Lower lobe of right lung (tissue), 2 donors: Measurements from ENCODE around the gene MEIKIN. TPM values are rescaled to one million over a fixed set of nuclear protein-coding genes. Genes with fewer than 3 reads are reported as not detected.
A peak's percentile ranks its signal among the peaks of the same experiment; 100 is the strongest.

ENCODE experiments used
- ATAC-seq, 2 donors: fragments of 200-7000 bp; cut with Tn5 transposase; one replicate each; pipeline ENCODE4 v1.9.1; 2020 to 2022; ENCODE audit warnings: mild to moderate bottlenecking in 2 of 2, moderate library complexity in 2 of 2
- DNase-seq: peaks from one replicate; pipeline ENCODE4 v3.0.0-alpha.2; 2020
- H3K27ac ChIP-seq: fragments of 200-600 bp; one replicate; pipeline ENCODE4 v1.8.0; 2022
- H3K27me3 ChIP-seq: fragments of 200-600 bp; one replicate; pipeline ENCODE4 v1.8.0; 2022; ENCODE audit warnings: low read depth
- H3K36me3 ChIP-seq: fragments of 200-600 bp; one replicate; pipeline ENCODE4 v1.8.0; 2022; ENCODE audit warnings: mild to moderate bottlenecking
- H3K4me1 ChIP-seq: fragments of 200-600 bp; one replicate; pipeline ENCODE4 v1.8.0; 2022
- H3K4me3 ChIP-seq: fragments of 200-600 bp; one replicate; pipeline ENCODE4 v1.8.0; 2022; ENCODE audit warnings: mild to moderate bottlenecking
- H3K9me3 ChIP-seq: fragments of 200-600 bp; one replicate; pipeline ENCODE4 v1.8.0; 2022
- intact Hi-C: fragments of 100-400 bp; cut with DNase I; formaldehyde crosslinking; loops from one replicate; pipeline ENCODE4 v1.11.0; 2022
- total RNA-seq: library from RNA; stranded (reverse); fragmentation: NEBNext Ultra II Directional; extraction: Animal tissue kit (Norgen Biotek cat#: 25700); gene quantifications from one replicate; pipeline ENCODE4 v1.2.1, GENCODE V29; 2021
- TF ChIP-seq, protein P1 (sequence below): fragments of 200-600 bp; IDR thresholded peaks from one replicate; pipeline ENCODE4 v1.8.0; 2022; ENCODE audit warnings: antibody characterized with exemption, mild to moderate bottlenecking
- donor health status: DM: no; HTN: yes; CAD: no; lungs with severe emphysema.

The MEIKIN gene
- total RNA-seq, 1 donor from 2014 or later = not detected

DNA sequence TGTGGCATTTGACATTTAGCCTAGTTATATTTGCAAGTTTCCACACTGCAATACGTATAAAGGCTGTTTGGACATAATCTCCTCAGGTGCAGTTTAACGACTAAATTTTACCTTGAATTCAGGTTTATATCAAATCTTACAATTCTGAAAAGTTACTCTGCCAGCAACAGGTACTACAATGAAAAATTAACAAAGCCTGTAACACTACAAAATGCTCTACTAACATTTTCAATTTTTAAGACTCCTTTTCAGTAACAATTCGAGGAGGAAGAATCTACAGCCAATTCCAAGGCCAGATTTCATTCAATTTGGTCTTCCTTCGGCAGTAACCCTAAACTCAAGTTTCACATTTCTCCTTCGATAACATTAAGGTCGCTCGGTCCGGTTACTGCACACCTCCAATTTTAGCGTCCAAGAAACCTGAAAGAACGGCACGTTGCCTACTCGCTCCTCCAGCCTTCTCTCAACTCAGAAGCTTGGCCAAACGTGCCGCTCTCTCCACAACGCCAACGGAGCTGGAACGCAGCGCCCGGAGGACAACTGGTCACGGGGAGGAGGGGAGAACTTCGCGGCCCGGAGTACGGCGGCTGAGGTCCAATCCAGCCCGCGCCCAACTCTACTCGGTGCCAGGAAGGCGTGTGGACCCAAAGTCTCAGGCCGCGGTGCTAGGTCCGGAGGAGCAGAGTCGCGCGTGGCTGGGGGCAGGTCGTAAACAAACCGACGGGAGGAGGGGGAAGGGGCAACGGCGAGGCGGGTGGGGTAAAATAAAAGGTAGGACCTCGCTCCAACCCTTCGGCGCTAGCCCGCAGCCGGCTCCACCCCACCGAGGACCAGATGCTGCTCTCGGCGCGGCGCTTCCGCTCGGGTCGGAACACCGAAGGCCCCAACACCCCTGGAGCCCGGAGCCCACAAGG, 149.3 kb downstream of the MEIKIN start:
- H3K4me3 ChIP-seq = peak overlapping the region; percentile 92
- peak; percentile 82 to 84 for ATAC-seq
- peaks cover 43% of the 10 kb centered on the region for H3K4me1 ChIP-seq
- H3K36me3 ChIP-seq = no peaks in the 10 kb centered on the region
- TF ChIP-seq, protein P1, sequence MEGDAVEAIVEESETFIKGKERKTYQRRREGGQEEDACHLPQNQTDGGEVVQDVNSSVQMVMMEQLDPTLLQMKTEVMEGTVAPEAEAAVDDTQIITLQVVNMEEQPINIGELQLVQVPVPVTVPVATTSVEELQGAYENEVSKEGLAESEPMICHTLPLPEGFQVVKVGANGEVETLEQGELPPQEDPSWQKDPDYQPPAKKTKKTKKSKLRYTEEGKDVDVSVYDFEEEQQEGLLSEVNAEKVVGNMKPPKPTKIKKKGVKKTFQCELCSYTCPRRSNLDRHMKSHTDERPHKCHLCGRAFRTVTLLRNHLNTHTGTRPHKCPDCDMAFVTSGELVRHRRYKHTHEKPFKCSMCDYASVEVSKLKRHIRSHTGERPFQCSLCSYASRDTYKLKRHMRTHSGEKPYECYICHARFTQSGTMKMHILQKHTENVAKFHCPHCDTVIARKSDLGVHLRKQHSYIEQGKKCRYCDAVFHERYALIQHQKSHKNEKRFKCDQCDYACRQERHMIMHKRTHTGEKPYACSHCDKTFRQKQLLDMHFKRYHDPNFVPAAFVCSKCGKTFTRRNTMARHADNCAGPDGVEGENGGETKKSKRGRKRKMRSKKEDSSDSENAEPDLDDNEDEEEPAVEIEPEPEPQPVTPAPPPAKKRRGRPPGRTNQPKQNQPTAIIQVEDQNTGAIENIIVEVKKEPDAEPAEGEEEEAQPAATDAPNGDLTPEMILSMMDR = no peak
- peak; percentile 84 for DNase-seq
- H3K27ac ChIP-seq = peak overlapping the region; percentile 99
- H3K27me3 ChIP-seq = no peaks in the 10 kb centered on the region
- no peaks in the 10 kb centered on the region for H3K9me3 ChIP-seq
- intact Hi-C loops = no loop called here

DNA sequence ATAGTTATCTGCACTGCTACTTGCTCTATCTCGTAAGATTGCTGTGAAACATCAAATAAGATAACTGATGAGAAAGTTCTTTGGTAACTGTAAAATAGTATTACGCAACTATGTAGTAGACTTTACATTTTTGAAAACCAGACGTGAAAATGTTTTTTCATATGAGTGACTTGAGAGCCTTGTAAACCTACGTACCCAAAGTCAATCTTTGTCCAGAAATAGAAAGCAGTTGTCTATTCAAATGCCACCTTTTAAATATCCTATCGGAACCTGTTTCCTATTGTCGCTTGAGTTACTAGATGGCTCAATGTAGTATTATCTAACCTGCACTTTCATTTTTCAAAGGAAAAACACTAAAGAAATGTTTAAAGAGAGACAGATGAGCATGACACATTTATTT, 150.2 kb downstream of the MEIKIN start:
- no peak for ATAC-seq
- TF ChIP-seq, protein P1 = no peak
- Histone ChIP-seq H3K4me1 (peaks cover 46% of the 10 kb centered on the region), H3K9me3 (no peaks in the 10 kb centered on the region), H3K36me3 (no peaks in the 10 kb centered on the region), H3K27ac (no peak overlapping the region), H3K27me3 (no peaks in the 10 kb centered on the region), H3K4me3 (peak overlapping the region; percentile 92)
- intact Hi-C loops = no loop called here
- DNase-seq = no peak

DNA sequence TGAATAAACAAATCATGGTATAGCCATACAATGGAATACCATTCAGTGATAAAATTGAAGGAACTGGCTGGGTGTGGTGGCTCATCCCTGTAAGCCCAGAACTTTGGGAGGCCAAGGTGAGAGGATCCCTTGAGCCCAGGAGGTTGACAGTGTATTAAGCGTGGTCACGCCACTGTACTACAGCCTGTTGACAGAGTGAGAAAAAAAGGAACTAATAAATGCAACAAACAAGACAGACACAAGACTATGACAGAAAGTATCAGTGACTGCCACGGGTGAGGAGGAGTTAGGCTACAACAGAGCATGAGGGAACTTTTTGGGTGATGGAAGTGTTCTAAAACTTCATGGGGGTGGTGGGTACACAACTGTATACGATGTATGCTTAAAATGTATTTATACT, 150.9 kb downstream of the MEIKIN start:
- intact Hi-C loops = no loop called here
- Histone ChIP-seq H3K27me3 (no peaks in the 10 kb centered on the region), H3K36me3 (no peaks in the 10 kb centered on the region), H3K4me3 (peak overlapping the region; percentile 92), H3K27ac (no peak overlapping the region), H3K4me1 (peaks cover 46% of the 10 kb centered on the region), H3K9me3 (no peaks in the 10 kb centered on the region)
- no peak for ATAC-seq
- TF ChIP-seq, protein P1 = no peak
- DNase-seq = no peak

DNA sequence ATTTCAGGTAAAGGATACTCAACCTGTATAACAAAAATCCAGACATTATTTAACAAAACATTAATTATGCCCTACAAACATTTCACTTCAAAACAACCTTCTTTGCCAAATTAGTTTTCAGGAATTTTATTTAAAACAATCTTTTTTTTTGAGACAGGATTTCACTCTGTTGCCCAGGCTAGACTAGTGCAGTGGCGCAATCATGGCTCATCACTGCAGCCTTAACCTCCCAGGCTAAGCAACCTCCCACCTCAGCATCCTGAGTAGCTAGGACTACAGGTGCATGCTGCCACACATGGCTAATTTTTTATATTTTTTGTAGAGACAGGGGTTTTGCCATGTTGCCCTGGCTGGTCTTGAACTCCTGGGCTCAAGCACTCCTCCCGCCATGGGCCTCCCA, 152.6 kb downstream of the MEIKIN start:
- ATAC-seq (no peak), DNase-seq (no peak)
- H3K4me1 ChIP-seq = peaks cover 47% of the 10 kb centered on the region
- H3K27ac ChIP-seq = no peak overlapping the region
- intact Hi-C loops = no loop called here
- no peaks in the 10 kb centered on the region for H3K27me3 ChIP-seq
- no peaks in the 10 kb centered on the region for H3K9me3 ChIP-seq
- TF ChIP-seq, protein P1 = no peak
- H3K36me3 ChIP-seq = no peaks in the 10 kb centered on the region
- H3K4me3 ChIP-seq = no peak overlapping the region

DNA sequence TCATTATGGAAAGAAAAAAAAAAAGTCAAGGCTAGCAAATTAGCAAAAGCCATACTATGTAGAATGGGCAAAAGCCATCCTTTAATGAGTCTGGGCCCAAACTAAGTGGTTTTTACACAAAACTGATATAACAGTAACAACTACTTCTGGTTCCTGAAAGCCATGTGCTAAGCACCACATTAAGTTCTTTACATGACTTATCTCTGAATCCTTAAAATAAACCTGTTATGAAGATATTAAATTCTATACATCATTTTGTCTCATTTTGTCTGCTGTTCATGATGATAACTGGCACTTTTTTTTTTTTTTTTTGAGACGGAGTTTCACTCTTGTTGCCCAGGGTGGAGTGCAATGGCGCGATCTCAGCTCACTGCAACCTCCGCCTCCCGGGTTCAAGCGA, 153.6 kb downstream of the MEIKIN start:
- intact Hi-C loops = no loop called here
- H3K4me1 ChIP-seq = peaks cover 48% of the 10 kb centered on the region
- ATAC-seq (no peak), DNase-seq (no peak)
- H3K36me3 ChIP-seq = no peaks in the 10 kb centered on the region
- TF ChIP-seq, protein P1 = no peak
- H3K9me3 ChIP-seq = no peaks in the 10 kb centered on the region
- H3K27ac ChIP-seq = no peak overlapping the region
- H3K4me3 ChIP-seq = no peak overlapping the region
- H3K27me3 ChIP-seq = no peaks in the 10 kb centered on the region
